Measurements from ENCODE around the gene APOC1. TPM values are rescaled to one million over a fixed set of nuclear protein-coding genes. Genes with fewer than 3 reads are reported as not detected.
"Not testable (repeated sequence)": the region's sequence is repeated elsewhere in the genome, so short reads cannot be mapped to it uniquely, and the experiment has no call there.

APOC1 gene
- total RNA-seq, 1 donor from 2014 or later: 1.8 TPM

DNA sequence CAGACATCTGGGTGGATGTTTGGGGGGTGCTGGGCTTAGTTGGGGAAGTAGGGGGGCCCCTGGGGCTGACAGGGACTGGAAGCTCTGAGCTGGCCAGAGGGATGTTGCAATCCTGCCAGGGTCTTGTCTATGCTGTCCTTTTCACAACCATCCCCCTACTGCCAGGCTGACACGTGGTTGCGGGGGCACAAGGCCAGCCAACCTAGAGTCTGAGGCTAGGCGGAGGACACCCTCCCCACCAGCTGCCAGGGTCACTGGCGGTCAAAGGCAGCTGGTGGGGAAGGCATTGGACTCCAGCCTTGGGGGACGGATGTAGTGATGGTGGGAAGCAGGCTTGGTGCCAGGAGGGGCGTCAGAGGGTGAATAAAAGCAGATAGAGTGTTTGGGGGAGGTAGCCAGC lies 1.6 kb upstream of the APOC1 start:
- DNase-seq (ENCODE audit: low read depth in 2 of 2): no peak

DNA sequence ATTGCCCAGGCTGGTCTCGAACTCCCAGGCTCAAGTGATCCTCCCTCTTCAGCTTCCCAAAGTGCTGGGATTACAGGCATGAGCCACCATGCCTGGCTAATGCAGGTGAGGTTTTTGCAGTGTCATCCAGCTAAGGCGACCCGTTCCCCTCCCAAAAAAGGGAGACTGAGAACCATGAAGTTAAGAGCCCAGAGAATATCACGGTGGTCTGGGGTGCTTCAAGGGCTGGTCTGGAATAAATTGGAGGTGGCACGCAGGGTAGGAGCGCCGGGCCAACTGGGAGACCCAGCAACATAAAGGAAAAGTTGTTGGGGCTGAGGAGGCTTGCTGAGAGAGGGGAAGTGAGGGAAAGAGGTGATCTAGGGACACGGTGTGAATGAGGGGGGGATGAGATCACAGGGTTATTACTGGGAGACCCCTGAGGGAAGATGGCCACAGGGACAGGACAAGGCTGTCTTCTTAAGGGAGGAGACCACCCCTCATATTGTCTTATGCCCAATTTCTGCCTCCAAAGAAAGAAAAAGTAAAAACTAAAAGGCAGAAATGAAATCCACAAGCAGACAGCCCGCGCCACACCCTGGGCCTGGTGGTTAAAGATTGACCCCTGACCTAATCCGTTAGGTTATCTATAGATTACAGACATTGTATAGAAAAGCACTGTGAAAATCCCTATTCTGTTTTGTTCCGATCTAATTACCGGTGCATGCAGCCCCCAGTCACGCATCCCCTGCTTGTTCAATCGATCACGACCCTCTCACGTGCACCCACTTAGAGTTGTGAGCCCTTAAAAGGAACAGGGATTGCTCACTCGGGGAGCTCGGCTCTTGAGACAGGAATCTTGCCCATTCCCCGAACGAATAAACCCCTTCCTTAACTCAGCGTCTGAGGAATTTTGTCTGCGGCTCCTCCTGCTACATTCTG lies 636 bp upstream of the APOC1 start:
- not testable (repeated sequence) for DNase-seq (ENCODE audit: low read depth in 2 of 2)

GRCh38 chr19:44924243-44924725 lies 9.9 kb downstream of the APOC1 start:
- DNase-seq (ENCODE audit: low read depth in 2 of 2): no peak

- peak in 1 of 2 donors; percentile 44 for DNase-seq (ENCODE audit: low read depth in 2 of 2)
Observed at GRCh38 chr19:44925114-44925891, 10.9 kb downstream of the APOC1 start.

DNA sequence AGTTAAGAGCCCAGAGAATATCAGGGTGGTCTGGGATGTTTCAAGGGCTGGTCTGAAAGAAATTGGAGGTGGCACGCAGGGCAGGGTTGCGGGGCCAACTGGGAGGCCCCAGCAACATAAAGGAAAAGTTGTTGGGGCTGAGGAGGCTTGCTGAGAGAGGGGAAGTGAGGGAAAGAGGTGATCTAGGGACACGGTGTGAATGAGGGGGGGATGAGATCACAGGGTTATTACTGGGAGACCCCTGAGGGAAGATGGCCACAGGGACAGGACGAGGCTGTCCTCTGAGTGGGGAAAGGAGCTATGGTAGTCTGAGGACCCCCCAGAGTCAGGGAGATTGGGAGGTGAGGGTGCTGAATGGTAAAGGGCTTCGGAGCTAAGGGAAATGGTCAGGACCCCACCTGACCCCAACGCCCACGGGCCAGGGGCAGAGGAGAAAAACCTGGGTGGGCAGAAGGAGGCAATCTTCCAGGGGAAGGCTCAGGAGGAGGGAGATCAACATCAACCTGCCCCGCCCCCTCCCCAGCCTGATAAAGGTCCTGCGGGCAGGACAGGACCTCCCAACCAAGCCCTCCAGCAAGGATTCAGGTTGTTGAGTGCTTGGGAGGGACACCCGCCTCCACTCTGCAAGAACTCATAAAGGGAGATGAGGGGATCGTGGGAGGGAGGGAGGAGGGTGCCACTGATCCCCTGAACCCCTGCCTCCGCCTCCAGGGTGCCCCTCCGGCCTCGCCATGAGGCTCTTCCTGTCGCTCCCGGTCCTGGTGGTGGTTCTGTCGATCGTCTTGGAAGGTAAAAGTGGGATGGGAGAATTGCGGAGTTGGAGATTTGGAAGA lies 12.1 kb downstream of the APOC1 start:
- not testable (repeated sequence) for DNase-seq (ENCODE audit: low read depth in 2 of 2)

GRCh38 chr19:44927746-44928145 lies 13.3 kb downstream of the APOC1 start:
- no peak for DNase-seq (ENCODE audit: low read depth in 2 of 2)

GRCh38 chr19:44930088-44930487 lies 15.7 kb downstream of the APOC1 start:
- DNase-seq (ENCODE audit: low read depth in 2 of 2): no peak

DNA sequence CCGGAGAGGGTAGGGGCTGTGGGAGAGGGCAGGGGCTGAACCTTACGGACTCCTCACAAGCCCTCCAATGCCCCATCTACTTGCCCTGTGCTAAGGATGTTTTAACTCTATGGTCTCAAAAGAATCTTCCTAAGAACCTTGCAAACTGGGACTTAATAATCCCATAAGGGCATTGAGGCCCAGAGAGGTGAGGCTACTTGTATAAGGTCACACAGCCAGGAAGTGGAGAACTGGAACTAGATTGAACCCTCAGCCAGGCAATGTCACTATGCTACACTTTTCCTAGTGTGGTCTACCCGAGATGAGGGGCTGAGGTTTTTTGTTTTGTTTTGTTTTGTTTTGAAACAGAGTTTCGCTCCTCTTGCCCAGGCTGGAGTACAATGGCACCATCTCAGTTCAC lies 17.1 kb downstream of the APOC1 start:
- no peak for DNase-seq (ENCODE audit: low read depth in 2 of 2)

DNA sequence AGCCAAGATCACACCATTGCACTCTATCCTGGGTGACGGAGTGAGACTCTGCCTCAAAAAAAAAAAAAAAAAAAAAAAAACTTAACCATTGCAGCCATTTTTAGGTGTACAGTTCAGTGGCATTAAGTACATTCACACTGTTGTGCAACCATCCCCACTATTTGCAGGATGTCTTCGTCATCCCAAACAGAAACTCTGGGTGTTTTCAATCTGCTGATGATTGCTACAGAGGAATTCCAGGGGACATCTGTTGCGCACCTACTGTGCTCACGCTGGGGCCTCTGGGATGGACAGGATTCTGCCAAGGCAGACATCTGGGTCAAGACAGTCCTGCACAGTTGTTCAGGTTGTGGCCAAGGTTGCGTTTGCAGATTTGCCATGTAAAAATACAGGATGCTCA lies 25.3 kb downstream of the APOC1 start:
- DNase-seq (ENCODE audit: low read depth in 2 of 2): no peak

GRCh38 chr19:44942067-44942571 lies 27.7 kb downstream of the APOC1 start, which contains the start of gene APOC4:
Gene APOC4, plus strand, starts transcription at chr19:44942237. Its CDS starts 41 bp downstream, at chr19:44942278.
- DNase-seq (ENCODE audit: low read depth in 2 of 2): no peak

GRCh38 chr19:44943801-44944249 lies 29.4 kb downstream of the APOC1 start:
- DNase-seq (ENCODE audit: low read depth in 2 of 2): no peak

DNA sequence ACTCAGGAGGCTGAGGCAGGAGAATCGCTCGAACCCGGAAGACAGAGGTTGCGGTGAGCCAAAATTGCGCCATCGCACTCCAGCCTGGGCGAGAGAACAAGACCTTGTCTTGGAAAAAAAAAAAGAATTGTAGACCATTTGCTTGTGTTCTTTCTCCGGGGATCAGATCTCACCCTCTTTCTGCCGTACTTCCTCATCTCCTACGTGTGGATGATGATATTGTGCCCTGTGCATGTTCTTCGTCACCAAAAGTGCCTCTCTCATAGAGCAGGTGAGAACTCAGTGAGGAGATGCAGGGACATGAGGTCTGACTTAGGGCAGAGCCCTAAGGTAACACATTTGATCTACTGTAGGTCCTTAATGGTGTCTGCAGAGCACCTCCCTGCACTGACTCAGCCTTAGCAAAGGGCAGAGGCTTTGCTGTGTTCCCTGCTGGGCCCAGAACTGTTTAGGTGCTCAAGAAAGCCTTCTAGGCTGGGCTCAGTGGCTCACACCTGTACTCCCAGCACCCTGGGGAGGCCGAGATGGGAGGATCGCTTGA lies 32.7 kb downstream of the APOC1 start:
- DNase-seq (ENCODE audit: low read depth in 2 of 2): no peak

- DNase-seq (ENCODE audit: low read depth in 2 of 2): no peak
Observed at GRCh38 chr19:44948237-44948636, 33.8 kb downstream of the APOC1 start.

GRCh38 chr19:44948763-44949374 lies 34.5 kb downstream of the APOC1 start:
- no peak for DNase-seq (ENCODE audit: low read depth in 2 of 2)

GRCh38 chr19:44949550-44949949 lies 35.1 kb downstream of the APOC1 start:
- no peak for DNase-seq (ENCODE audit: low read depth in 2 of 2)

- DNase-seq (ENCODE audit: low read depth in 2 of 2): peak; percentile 71 to 86
Observed at GRCh38 chr19:44951179-44952159, 37.1 kb downstream of the APOC1 start.

DNA sequence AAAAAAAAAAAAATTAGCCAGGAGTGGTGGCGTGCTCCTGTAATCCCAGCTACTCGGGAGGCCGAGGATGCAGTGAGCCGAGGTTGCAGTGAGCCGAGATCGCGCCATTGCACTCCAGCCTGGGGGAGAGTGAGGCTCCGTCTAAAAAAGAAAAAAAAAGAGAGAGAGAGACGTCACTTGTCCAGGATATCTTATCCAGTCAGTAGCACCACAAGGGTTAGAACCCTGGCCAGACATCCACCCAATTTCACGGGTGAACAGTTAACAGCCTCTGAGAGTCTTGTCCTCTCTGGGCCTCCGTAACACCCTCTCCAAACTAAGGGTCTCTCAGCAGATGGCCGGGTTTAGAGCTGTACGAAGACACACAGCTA lies 39.9 kb downstream of the APOC1 start:
- no peak for DNase-seq (ENCODE audit: low read depth in 2 of 2)

GRCh38 chr19:44954649-44955504 lies 40.5 kb downstream of the APOC1 start, which contains the start of gene CLPTM1:
Gene CLPTM1, plus strand, starts transcription at chr19:44955380. Its CDS starts 16 bp downstream, at chr19:44955396.
- DNase-seq (ENCODE audit: low read depth in 2 of 2): peak; percentile 95 to 98
